Inflammatory macrophage treated with lipopolysaccharide for 1 hour (primary cell): Measurements from ENCODE around the gene CHDH.

Experiments used
- DNase-seq, 2 donors: peaks; one replicate each; pipeline ENCODE4 v3.0.0-alpha.2; 2020 to 2022

CHDH gene

DNA sequence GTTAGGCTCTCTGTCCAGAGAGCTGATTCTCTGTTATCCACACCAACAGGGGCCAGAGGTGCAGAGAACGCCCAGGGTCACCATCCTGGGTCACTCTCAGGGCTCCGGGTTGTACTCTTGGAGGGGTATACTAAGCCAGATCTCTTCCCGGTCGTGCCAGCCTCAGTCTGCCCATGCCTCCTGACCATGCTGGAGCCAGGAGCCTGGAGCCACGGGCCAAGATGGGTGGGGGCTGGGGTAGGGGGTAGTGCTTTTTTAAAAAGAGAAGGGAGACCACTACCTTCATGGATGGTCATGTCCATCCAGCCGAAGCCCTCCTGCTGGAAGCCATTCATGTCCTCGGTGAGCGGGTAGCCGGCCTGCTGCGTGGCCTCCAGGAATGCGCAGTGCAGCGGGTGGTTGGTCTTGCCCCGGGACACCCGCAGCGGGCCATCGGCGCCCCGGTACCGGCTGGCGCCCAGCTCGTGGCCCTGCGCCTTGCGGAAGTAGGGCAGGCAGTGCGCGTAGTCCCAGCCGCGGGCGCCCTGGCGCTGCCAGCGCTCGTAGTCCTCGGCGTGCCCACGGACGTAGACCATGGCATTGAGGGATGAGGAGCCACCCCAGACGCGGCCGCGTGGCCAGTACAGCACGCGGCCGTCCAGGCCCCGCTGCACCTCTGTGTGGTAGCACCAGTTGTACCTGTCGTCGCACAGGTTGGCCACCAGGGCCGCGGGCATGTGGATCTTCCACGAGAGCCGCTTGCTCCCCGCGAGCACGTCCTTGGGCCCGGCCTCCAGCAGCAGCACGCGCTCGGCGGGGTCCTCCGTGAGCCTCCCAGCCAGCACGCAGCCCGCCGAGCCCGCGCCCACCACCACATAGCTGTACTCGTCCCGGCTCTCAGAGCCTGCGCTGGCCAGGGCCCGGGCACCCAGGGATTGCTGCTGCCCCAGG is 22.9 kb downstream of the CHDH start:
- no peak for DNase-seq

DNA sequence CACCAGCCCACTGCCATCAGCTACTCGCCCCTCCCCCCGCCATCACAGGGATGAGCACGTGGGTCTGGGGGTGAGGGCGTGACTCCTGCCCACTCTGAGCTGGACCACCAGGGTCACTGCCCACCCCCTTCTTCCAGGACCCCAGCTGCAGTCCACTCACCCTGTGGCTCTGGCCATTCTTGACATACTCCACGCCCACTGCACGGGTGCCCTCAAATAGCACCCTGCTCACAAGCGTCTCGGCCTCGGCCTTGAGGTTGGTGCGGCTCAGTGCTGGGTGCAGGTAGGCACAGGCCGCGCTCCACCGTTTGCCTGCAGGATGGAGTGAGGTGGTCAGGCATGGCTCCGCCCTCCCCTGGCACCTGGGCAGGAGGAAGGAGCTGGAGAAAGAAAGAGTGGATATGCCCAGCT is 23.9 kb downstream of the CHDH start:
- DNase-seq = no peak

DNA sequence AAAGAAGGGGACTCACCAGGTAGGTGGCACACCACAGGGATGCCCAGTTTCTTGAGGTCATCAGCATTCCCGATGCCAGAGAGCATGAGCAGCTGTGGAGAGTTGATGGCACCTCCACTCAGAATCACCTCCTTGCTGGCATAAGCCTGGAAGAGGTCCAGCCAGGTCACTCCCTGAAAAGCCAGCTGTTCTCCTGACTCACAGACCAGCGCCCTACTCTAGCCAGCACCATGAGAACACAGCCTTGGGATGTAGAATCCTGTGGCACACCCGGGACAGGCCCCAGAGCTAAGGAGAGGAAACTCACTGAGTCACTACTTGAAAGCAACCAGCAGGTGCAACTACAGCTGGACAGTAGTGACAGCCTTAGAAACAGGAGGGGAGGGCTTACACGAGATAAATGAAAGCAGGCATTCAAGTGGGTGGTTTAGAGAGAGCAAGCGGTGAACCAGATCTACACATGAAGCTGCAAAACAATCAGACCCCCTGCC is 24.5 kb downstream of the CHDH start:
- no peak for DNase-seq

DNA sequence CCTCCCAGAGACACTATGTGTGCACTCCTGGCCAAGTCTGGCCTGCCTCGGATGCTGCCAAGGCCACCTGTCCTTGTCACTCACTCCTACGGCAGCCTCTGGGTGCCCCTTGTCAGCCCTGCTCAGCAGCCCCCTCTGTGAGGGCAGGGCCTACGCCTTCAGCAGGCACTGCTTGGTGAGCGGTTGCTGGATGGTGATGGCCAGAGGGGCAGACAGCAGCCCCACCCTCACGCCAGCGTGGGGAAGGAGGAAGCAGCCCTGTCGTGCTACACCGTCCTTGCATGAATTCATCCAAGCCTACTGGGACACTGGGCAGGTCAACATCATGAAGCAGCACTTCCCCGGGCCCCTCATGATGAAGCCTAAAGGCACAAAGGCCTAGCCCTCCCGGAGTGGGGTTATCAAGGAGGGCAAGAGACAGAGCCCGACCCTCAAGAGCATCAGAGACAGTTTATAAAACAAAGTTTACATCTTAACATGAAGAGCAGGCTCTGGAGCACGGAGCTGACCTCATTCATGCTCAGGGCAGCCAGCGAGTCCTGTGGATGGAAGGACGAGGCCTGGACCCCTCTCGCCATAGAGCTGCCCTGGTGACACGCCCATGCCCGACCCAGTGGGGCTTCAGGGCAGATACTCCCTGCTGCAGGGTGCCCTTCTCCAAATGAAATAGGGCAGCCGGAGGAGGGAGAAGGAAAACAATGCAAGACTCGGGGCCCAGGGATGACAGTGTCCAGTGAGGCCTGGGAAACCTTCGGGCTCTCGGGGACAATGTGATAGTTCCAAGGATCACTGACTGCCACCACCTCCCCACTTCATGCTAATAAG is 25.3 kb downstream of the CHDH start:
- no peak for DNase-seq

DNA sequence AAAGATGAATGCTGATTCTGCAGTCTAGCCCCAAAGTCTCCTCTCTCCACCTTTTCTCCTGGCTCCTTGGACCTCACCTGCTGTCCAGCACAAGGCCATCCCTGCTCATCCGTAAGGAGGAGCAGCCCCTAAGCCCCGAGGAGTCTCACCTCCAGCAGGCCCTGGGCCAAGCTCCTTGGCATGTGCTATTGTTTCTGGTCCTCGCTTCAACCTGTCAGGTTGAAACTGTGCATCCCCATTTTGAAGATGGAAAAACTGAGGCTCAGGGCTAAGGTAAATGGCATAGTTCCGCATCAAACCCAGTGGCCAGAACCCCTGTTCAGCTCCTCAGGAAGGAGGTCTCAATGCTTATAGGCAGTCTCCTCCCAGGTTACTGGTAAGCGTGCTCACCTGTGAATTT is 26.1 kb downstream of the CHDH start:
- DNase-seq = no peak

DNA sequence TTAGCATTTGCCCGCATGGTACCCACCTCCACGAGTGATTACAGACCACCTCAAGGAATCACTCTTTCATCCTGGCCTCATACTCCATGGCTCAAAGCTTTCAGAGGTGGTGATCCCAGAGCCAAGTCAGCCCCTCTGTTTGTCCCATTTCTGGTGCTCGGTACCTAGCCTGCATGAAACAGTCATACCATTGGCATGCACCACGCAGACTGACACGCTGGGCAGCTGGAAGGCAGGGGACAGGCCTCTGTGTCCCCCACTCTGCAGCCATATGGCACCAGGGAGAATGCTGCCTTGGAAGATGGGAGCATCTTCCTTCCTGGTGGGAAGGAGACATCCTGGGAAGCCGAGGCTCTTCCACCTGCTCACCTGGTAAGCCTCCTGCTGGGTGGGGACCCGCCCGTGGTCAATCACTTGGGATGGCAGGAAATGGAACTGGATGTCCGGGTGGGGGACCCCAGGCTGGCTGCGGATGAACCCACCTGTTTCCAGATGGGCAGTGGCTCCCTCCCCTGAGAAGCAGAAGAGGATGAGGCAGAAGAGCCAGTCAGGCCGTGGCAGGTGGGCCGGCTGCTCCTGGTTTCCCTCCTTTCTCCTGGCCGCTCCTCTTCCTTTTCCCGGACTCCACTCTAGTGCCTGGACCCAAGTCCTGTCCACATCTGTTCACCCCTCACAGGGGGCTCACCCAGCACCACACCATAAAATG is 26.9 kb downstream of the CHDH start:
- DNase-seq = no peak

DNA sequence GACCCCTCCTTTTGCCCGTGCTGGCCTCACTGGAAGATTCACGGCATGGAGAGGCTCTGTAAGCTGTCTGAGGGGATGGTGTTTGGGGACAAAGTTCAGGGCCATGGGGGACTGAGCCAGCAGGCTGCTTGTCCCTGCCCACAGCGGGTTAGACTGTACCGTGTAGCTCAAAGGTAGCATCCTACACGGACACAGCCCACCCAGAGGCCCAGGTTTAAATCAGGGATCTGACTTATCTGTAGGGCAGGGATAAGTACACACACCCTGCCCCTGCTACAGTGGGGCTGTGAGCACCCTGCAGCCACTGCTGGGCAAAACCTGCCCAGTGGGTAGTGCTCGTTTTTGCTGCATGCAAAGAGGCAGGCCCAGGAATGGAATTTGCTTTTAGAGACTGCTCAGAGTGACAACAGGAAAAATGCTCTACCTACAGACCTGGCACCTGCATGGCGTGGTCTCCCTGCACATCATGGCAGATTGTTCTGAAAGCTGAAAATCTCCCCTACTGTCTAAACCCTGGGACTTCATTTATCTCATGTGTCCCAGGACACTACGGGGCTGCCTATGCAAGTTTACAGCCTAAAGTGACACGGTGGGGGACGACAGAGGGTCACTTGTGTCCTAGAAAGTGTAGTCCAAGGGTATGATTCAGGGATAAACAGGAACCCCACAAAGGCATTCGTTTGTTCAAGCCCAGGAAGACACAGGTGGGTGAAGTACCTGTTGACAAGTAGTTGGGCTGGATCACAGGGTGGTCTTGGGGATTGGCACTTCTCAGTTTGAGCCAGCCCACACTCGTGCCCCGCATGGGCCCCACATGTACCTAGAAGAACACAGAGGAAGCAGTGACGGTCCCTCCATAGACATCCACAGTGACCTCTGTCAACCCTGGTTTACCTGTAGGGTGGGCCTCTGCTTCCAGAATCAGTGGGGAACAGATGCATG is 27.7 kb downstream of the CHDH start:
- DNase-seq = no peak

DNA sequence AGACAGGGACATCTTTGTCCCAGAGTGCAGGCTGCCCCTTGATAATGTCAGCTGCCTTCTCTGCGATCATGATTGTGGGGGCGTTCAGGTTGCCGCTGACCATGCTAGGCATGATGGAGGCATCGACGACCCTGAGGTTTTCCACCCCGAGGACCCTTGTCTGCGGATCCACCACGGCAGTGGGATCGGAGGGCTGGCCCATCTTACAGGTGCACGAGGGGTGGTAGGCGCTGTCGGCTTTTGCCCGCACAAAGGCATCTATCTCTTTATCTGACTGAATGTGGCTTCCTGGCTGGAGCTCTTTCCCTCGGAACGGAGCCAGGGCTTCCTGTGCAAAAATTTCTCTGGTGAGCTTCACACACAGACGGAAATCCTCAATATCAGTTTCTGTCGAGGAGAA is 28.4 kb downstream of the CHDH start:
- no peak for DNase-seq

DNA sequence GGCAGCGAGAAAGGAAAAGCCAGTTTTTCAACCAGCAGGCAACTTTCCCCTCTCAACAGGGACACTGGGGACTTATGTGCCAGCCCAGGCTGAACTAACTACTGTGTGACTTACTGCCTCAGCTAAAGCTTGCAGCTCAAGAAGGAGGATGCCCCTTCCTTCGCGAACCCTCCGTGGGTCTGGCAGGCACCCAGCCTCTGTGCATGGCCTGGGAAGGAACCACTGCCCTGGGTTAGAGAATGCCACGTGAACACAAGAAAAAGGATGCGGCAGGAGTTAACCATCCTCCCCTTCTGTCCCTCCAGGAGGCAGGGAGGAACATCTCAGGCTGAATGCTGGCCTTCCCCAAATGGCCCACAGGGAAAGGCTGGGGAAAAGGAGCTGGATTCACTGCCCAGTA is 29.0 kb downstream of the CHDH start:
- DNase-seq = no peak

DNA sequence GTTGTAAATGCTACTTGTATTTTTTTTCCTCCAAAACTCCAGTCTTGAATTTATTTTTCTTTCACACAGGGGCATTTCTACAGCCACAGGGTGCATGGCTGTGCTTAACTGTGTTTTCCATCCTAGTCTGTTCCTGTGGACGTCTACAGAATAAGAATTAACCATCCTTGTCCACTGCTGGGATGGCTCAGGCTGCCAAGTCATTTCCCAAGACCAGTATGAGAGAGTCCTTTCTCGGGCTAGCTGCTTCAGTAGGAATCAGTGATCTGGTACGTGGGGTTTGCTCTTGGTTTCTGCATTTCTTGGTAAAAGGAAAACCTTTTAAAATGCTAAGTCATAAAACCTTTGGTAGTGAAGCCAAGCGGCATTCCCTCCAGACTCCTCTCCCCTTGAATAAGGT is 29.8 kb downstream of the CHDH start:
- DNase-seq = no peak

DNA sequence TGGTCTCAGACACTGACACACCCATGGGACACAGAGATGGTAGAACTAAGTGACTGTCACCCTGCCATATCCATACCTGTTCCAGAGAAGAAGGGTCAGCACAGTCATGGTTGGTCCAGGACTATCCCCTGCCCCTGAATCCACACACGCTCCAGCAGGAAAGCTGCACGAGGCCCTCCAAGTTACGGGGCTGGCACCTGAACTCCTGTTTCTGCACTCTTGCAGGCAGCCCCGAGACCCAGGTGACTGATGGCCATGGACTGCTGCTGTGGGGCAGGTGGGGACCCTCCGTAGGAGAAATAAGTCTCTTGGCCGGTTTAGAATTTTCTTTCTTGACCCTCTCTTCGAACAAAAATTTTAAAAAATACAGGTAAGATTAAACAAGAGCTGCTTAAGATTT is 30.6 kb downstream of the CHDH start:
- DNase-seq = no peak

DNA sequence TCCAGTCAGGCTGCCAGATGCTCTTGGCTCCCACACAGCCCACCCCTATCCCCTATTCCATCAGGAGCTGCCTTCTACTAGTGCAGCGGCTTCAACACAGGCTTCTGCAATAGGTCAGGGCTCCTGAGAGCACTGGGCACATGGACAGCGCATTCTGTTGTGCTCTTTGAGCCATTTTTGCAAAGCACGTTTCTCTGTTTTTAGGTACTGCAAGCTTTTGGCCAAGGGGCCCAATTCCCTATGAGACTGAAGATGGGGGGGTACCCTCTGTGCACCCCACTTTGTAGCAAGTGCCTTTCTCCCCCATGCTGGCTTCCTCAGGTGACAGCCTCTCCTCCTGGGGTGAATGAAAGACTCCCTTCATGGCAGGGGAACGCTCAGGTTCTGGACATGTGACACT is 31.2 kb downstream of the CHDH start:
- no peak for DNase-seq

DNA sequence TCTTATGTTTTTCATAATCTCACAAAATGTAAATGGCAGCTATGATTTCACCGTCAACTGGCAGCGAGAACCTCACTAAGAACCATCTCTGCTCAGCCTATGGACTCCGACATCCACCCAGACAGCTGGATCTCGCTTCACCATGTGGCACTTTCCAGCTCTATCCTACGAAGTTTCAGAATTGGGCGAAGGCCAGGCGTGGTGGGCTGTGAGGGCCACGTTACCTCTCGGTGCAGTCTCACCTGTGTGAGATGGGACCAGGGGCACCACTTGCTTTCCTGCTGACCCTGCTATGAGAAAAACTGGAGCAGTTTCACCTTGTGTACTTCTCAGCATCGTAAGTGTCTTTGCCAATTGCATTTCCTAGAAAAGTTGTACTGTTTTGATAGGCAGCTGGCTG is 32.3 kb downstream of the CHDH start:
- DNase-seq = no peak

DNA sequence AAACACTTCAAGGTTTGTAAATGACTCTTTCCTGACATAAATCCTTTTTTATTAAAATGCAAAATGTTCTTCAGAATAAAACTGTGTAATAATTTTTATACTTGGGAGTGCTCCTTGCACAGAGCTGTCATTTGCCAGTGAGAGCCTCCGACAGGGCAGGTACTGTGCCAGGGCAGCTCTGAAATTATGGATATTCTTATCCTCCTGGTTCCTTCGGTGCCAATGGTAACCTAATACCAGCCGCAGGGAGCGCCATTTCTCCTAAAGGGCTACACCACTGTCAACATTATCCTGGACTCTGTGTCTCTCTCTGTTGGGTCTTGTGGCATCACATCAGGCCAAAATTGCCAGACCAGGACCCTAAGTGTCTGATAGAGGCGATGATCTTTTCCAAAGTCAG is 33.0 kb downstream of the CHDH start:
- DNase-seq = no peak

DNA sequence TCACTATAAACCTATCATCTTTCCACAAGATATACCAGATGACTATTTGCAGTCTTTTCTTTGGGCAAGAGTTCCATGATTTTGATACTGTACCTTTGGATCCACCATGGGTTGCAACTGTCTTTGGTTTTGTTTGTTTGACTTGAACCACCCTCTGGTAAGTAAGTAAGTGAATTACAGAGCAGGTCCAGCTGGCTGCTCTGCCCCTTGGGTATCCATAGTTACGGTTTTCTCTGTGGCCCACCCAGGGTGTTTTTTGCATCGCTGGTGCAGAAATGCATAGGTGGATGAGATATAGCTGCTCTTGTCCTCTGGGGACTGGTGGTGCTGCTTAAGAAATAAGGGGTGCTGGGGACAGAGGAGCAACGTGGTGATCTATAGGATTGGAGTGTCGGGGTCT is 33.8 kb downstream of the CHDH start:
- no peak for DNase-seq

DNA sequence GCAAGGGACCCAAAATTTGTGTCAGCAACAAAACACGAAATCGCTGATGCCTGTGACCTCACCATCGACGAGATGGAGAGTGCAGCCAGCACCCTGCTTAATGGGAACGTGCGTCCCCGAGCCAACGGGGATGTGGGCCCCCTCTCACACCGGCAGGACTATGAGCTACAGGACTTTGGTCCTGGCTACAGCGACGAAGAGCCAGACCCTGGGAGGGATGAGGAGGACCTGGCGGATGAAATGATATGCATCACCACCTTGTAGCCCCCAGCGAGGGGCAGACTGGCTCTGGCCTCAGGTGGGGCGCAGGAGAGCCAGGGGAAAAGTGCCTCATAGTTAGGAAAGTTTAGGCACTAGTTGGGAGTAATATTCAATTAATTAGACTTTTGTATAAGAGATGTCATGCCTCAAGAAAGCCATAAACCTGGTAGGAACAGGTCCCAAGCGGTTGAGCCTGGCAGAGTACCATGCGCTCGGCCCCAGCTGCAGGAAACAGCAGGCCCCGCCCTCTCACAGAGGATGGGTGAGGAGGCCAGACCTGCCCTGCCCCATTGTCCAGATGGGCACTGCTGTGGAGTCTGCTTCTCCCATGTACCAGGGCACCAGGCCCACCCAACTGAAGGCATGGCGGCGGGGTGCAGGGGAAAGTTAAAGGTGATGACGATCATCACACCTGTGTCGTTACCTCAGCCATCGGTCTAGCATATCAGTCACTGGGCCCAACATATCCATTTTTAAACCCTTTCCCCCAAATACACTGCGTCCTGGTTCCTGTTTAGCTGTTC is 34.9 kb downstream of the CHDH start:
- DNase-seq = no peak

DNA sequence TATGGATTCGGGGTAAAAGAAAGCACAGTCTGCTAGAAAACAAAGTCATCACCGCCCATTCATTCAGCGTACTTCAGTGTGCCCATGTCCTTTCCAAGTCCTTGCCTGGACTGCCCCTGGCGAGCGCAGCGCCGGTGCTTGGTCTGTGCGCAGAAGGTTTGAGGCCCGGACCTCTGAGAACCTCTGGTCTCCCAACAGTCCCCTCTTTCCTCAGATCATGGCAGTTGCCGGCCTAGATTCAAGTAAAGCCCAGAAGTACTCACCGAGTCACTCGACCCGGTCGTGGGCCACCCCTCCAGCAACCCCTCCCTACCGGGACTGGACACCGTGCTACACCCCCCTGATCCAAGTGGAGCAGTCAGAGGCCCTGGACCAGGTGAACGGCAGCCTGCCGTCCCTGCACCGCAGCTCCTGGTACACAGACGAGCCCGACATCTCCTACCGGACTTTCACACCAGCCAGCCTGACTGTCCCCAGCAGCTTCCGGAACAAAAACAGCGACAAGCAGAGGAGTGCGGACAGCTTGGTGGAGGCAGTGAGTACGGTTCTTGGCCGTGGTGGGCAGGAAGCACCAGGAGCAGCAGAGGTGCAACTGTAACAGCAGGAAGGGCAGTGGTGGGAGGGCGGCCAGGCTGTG is 36.3 kb downstream of the CHDH start:
- DNase-seq = no peak

DNA sequence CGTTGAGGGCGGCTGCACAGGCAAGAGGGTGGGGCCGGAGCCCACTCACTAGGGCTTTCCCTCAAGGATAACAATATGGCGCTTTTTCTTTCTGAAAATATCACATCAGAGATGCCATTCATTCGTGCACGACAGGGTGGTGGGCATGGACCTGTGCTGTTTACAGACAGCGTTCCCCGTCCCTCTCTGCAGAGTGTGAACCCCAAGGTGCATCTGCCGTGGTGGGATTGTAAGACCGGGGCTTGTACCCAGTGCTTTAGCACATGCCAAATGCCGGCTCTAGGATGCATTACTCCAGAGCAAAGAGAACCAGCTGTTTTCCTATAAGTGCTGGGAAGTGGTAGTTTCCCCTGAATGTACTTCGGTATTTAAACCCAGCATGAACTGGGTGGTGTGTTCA is 37.0 kb downstream of the CHDH start:
- no peak for DNase-seq

DNA sequence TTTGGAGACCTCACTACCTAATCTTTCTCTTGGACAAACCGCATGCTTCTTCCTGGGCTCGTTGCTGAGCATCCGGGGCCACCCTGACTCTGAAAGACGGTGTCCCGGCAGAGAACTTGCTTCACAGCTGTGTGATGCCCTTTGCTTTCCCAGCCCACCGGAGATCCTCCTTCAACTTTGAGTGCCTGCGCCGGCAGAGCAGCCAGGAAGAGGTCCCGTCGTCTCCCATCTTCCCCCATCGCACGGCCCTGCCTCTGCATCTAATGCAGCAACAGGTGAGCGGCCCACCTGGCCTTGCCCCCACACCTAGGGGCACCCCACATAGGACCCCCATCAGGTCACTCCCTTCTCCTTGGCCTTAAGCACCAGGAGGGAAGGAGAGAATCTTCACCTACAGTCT is 37.7 kb downstream of the CHDH start:
- no peak for DNase-seq

DNA sequence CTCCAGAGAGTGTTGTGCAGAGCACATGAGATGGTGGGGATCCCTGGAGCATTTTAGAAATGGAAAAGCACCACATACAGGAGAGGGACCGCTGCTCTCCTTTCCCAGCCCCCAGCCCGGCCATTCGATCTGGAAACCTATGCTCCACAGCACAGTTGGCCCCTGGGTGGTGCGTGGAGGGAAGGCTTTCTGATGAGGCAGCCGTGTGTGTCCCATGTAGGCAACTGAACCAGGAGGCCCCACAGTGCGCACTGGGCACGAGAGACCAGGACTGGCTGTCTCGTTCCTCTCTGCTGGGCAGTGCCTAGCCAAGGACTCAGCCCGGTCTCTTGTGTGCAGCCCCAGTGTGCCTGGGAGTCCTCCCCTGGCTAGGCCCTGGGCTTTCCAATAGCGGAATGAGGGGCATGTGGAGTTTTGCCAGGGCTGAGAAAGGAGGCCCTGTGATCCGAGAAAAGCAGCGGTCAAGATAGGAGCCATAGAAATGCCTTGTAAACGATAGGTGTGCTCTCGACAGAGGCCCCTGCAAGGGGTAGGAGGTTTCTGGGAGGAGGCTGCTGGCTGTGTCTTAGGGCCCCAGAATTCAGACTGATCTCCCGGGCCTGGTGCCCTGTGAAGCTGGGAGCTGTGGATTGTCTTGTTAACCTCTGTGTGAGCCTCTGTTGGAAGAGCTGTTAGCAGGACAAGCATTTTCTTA is 39.0 kb downstream of the CHDH start:
- no peak for DNase-seq
